Measurements from ENCODE around the gene IL18. TPM values are rescaled to one million over a fixed set of nuclear protein-coding genes. Genes with fewer than 3 reads are reported as not detected.

IL18 gene
- total RNA-seq, 1 donor from 2014 or later = 0.90 TPM

GRCh38 chr11:112186304-112186703, 22.4 kb upstream of the IL18 start:
- H3K27me3 Mint-ChIP-seq (ENCODE audit: unreplicated experiment) = peaks cover 2% of the 10 kb centered on the region
- TF ChIP-seq CTCF (IDR thresholded peaks at IDR 0.05; ENCODE audit: unreplicated experiment) = no peak
- H3K4me3 Mint-ChIP-seq (ENCODE audit: unreplicated experiment) = no peak overlapping the region
- no peak for DNase-seq (ENCODE audit: low spot score)
- H3K4me1 Mint-ChIP-seq (ENCODE audit: unreplicated experiment) = peaks cover 13% of the 10 kb centered on the region
- no peaks in the 10 kb centered on the region for H3K36me3 Mint-ChIP-seq (ENCODE audit: low read depth, unreplicated experiment)
- no peaks in the 10 kb centered on the region for H3K9me3 Mint-ChIP-seq (ENCODE audit: unreplicated experiment)
- H3K27ac Mint-ChIP-seq (ENCODE audit: unreplicated experiment) = no peak overlapping the region

DNA sequence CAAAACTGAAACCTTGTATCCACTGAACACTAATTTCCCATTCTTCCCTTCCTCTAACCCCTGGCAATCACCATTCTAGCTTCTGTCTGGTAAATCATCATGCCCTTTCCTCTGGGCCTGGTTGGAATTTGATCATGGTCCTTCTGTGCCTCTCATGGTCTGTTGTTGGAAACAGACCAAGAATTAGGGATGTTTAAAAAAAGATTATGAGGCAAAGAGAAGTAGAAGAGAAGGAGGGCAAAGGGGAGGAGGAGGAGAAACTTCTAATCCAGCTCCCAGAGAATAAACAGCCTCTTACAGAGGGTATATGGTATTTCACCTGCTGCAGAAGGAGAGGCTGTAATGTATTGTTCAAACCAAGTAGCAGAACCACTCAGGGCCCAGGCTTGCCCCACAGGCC, 22.0 kb upstream of the IL18 start:
- no peak overlapping the region for H3K27ac Mint-ChIP-seq (ENCODE audit: unreplicated experiment)
- DNase-seq (ENCODE audit: low spot score) = no peak
- TF ChIP-seq CTCF (IDR thresholded peaks at IDR 0.05; ENCODE audit: unreplicated experiment) = no peak
- H3K4me1 Mint-ChIP-seq (ENCODE audit: unreplicated experiment) = peaks cover 13% of the 10 kb centered on the region
- H3K4me3 Mint-ChIP-seq (ENCODE audit: unreplicated experiment) = no peak overlapping the region
- peaks cover 2% of the 10 kb centered on the region for H3K27me3 Mint-ChIP-seq (ENCODE audit: unreplicated experiment)
- no peaks in the 10 kb centered on the region for H3K36me3 Mint-ChIP-seq (ENCODE audit: low read depth, unreplicated experiment)
- H3K9me3 Mint-ChIP-seq (ENCODE audit: unreplicated experiment) = no peaks in the 10 kb centered on the region

GRCh38 chr11:112182867-112183266, 19.0 kb upstream of the IL18 start:
- Mint-ChIP-seq H3K27me3 (ENCODE audit: unreplicated experiment) (peaks cover 1% of the 10 kb centered on the region), H3K4me1 (ENCODE audit: unreplicated experiment) (peaks cover 6% of the 10 kb centered on the region), H3K36me3 (ENCODE audit: low read depth, unreplicated experiment) (no peaks in the 10 kb centered on the region), H3K27ac (ENCODE audit: unreplicated experiment) (no peak overlapping the region), H3K9me3 (ENCODE audit: unreplicated experiment) (no peaks in the 10 kb centered on the region), H3K4me3 (ENCODE audit: unreplicated experiment) (no peak overlapping the region)
- DNase-seq (ENCODE audit: low spot score) = no peak
- no peak for TF ChIP-seq CTCF (IDR thresholded peaks at IDR 0.05; ENCODE audit: unreplicated experiment)

GRCh38 chr11:112179601-112180000, 15.7 kb upstream of the IL18 start:
- H3K9me3 Mint-ChIP-seq (ENCODE audit: unreplicated experiment) = no peaks in the 10 kb centered on the region
- DNase-seq (ENCODE audit: low spot score) = no peak
- H3K36me3 Mint-ChIP-seq (ENCODE audit: low read depth, unreplicated experiment) = no peaks in the 10 kb centered on the region
- peaks cover 3% of the 10 kb centered on the region for H3K4me1 Mint-ChIP-seq (ENCODE audit: unreplicated experiment)
- H3K27me3 Mint-ChIP-seq (ENCODE audit: unreplicated experiment) = peaks cover 3% of the 10 kb centered on the region
- no peak for TF ChIP-seq CTCF (IDR thresholded peaks at IDR 0.05; ENCODE audit: unreplicated experiment)
- H3K27ac Mint-ChIP-seq (ENCODE audit: unreplicated experiment) = no peak overlapping the region
- H3K4me3 Mint-ChIP-seq (ENCODE audit: unreplicated experiment) = no peak overlapping the region

GRCh38 chr11:112178936-112179335, 15.0 kb upstream of the IL18 start:
- no peak for TF ChIP-seq CTCF (IDR thresholded peaks at IDR 0.05; ENCODE audit: unreplicated experiment)
- Mint-ChIP-seq H3K36me3 (ENCODE audit: low read depth, unreplicated experiment) (no peaks in the 10 kb centered on the region), H3K4me3 (ENCODE audit: unreplicated experiment) (no peak overlapping the region), H3K27me3 (ENCODE audit: unreplicated experiment) (peaks cover 3% of the 10 kb centered on the region), H3K27ac (ENCODE audit: unreplicated experiment) (no peak overlapping the region), H3K9me3 (ENCODE audit: unreplicated experiment) (no peaks in the 10 kb centered on the region), H3K4me1 (ENCODE audit: unreplicated experiment) (peaks cover 3% of the 10 kb centered on the region)
- DNase-seq (ENCODE audit: low spot score) = no peak

Data from endothelial cell (in vitro differentiated cells).